MM.1S (cell line): ENCODE data around the gene MRC1.

Experiments
- DNase-seq: peaks from one replicate; pipeline ENCODE4 v3.0.0-alpha.2; 2015
- H2AFZ ChIP-seq: fragments of 300-600 bp; sonication (generic); 2 replicates; pipeline ENCODE4 v1.6.0; 2016; ENCODE audit warnings: antibody characterized with exemption, low read length
- H3F3A ChIP-seq: fragments of 300-600 bp; sonication (generic); 2 replicates; pipeline ENCODE4 v1.6.1; 2016; ENCODE audit warnings: mild to moderate bottlenecking, antibody characterized with exemption, low read length, moderate library complexity, mixed read lengths; ENCODE audit not compliant: insufficient read depth
- H3K27ac ChIP-seq: fragments of 300-600 bp; sonication (generic); 2 replicates; pipeline ENCODE4 v1.5.1; 2016; ENCODE audit warnings: mild to moderate bottlenecking, low read length
- H3K27me3 ChIP-seq: fragments of 300-600 bp; sonication (generic); replicated peaks from 2 replicates; pipeline ENCODE4 v1.6.0; 2016; ENCODE audit warnings: low read length; ENCODE audit not compliant: insufficient read depth
- H3K36me3 ChIP-seq: fragments of 300-600 bp; sonication (generic); replicated peaks from 2 replicates; pipeline ENCODE4 v1.6.1; 2016; ENCODE audit warnings: mild to moderate bottlenecking, low read length, mixed read lengths; ENCODE audit not compliant: insufficient read depth
- H3K4me1 ChIP-seq: fragments of 300-600 bp; sonication (generic); 2 replicates; pipeline ENCODE4 v1.6.1; 2016; ENCODE audit warnings: low read length, mixed read lengths
- H3K4me2 ChIP-seq: fragments of 300-600 bp; sonication (generic); 2 replicates; pipeline ENCODE4 v1.6.0; 2016; ENCODE audit warnings: low read depth, low read length
- H3K4me3 ChIP-seq: fragments of 300-600 bp; sonication (generic); 2 replicates; pipeline ENCODE4 v1.5.1; 2016; ENCODE audit warnings: low read length, mixed read lengths
- H3K79me2 ChIP-seq: fragments of 300-600 bp; sonication (generic); 2 replicates; pipeline ENCODE4 v1.6.1; 2016; ENCODE audit warnings: mixed run types, low read length, mixed read lengths
- H3K9ac ChIP-seq: fragments of 300-600 bp; sonication (generic); 2 replicates; pipeline ENCODE4 v1.6.1; 2016; ENCODE audit warnings: low read length, mixed read lengths
- H3K9me2 ChIP-seq: fragments of 300-600 bp; sonication (generic); replicated peaks from 2 replicates; pipeline ENCODE4 v1.6.1; 2016; ENCODE audit warnings: mild to moderate bottlenecking, low read length, mixed read lengths; ENCODE audit not compliant: insufficient read depth
- H3K9me3 ChIP-seq: fragments of 300-600 bp; sonication (generic); replicated peaks from 2 replicates; pipeline ENCODE4 v1.6.1; 2016; ENCODE audit warnings: mild to moderate bottlenecking, low read length, mixed read lengths; ENCODE audit not compliant: insufficient read depth
- H4K20me1 ChIP-seq: fragments of 300-600 bp; sonication (generic); 2 replicates; pipeline ENCODE4 v1.6.1; 2016; ENCODE audit warnings: mild to moderate bottlenecking, low read length, moderate library complexity, mixed read lengths; ENCODE audit not compliant: insufficient read depth
- EZH2 ChIP-seq: fragments of 300-600 bp; sonication (generic); optimal IDR thresholded peaks from 2 replicates; pipeline ENCODE3; 2017; ENCODE audit warnings: low read depth, mild to moderate bottlenecking, antibody characterized with exemption, low read length, mixed read lengths
- EZH2phosphoT487 ChIP-seq: fragments of 300-600 bp; sonication (generic); IDR thresholded peaks from 2 replicates; pipeline ENCODE4 v1.6.1; 2018; ENCODE audit warnings: antibody characterized with exemption, low read length
- TF ChIP-seq, protein P1 (sequence below): fragments of 300-600 bp; sonication (generic); IDR thresholded peaks from 2 replicates; pipeline ENCODE4 v1.5.1; 2016; ENCODE audit warnings: antibody characterized with exemption, low read length, mixed read lengths

MRC1 gene

DNA sequence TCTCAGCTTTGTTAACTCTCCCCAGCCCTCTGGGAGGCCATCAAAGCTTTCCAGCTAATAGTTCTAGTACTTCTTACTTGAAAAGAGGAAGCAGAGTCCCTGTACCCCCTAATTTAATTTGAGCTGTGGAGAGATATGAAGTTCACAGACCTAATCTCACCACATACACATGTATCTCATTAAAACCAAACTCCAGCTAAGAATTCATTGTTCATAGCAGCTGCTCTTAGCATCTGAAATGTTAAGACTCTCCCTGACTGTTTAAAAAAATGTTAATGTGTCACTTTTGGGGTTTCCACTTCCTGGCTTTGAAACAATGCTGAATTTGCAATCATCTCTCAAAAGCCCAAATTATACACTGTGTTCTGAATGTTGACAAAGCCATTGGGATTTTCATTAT lies 16.2 kb upstream of the MRC1 start:
- H3K36me3 ChIP-seq: no peaks in the 10 kb centered on the region
- H3K79me2 ChIP-seq: no peaks in the 10 kb centered on the region
- H3K4me2 ChIP-seq: peak overlapping the region; percentile 2; the same call in 1 of the 2 replicates
- H3K27me3 ChIP-seq: no peaks in the 10 kb centered on the region
- no peaks in the 10 kb centered on the region for H3F3A ChIP-seq
- DNase-seq: peak; percentile 69
- no peak for TF ChIP-seq EZH2
- no peak for TF ChIP-seq EZH2phosphoT487
- TF ChIP-seq, protein P1, sequence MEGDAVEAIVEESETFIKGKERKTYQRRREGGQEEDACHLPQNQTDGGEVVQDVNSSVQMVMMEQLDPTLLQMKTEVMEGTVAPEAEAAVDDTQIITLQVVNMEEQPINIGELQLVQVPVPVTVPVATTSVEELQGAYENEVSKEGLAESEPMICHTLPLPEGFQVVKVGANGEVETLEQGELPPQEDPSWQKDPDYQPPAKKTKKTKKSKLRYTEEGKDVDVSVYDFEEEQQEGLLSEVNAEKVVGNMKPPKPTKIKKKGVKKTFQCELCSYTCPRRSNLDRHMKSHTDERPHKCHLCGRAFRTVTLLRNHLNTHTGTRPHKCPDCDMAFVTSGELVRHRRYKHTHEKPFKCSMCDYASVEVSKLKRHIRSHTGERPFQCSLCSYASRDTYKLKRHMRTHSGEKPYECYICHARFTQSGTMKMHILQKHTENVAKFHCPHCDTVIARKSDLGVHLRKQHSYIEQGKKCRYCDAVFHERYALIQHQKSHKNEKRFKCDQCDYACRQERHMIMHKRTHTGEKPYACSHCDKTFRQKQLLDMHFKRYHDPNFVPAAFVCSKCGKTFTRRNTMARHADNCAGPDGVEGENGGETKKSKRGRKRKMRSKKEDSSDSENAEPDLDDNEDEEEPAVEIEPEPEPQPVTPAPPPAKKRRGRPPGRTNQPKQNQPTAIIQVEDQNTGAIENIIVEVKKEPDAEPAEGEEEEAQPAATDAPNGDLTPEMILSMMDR: no peak
- H3K9ac ChIP-seq: no peak overlapping the region
- no peaks in the 10 kb centered on the region for H4K20me1 ChIP-seq
- no peaks in the 10 kb centered on the region for H3K9me2 ChIP-seq
- H3K27ac ChIP-seq: peak overlapping the region; percentile 6; the same call in 1 of the 2 replicates
- H3K4me1 ChIP-seq: peaks cover 10% of the 10 kb centered on the region
- H3K4me3 ChIP-seq: no peak overlapping the region
- no peaks in the 10 kb centered on the region for H3K9me3 ChIP-seq
- no peak overlapping the region for H2AFZ ChIP-seq

DNA sequence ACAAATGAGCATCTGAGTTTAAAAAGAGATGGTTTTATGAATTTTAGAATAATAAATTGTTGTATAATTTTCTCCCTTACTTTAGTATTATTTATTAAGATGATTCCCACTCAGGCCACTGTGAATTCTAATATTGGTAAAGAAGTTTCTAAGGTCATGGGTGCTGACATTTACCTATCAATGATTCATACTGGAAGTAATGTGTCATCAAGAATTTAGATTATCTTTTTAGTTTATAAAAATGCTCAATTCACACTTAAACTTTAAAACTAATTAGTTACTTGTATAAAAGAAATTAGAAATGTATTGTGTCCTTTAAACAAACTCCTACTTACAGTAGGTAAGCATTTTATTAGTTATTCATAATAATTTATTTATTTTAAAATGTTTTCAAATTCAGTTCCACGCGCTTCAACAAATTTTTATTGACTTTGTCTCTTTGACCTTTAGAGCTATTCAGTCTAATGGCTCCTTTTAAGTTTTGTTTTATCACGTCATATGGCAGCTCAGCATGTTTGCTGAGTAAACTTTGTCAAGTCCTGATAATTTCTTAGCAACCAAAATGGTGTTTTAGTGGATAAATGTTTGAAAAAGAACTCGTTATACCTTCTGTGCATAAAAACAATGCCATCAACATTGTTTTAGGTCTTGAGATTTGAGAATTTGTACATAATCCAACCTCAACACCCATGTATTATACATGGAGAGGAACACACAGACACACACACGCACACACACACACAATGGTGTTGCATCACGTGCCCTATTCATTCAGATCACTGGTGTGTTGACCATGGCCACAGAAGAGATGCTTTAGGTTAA lies 15.1 kb upstream of the MRC1 start:
- no peak overlapping the region for H2AFZ ChIP-seq
- DNase-seq: no peak
- TF ChIP-seq EZH2phosphoT487 (no peak), EZH2 (no peak)
- TF ChIP-seq, protein P1: no peak

DNA sequence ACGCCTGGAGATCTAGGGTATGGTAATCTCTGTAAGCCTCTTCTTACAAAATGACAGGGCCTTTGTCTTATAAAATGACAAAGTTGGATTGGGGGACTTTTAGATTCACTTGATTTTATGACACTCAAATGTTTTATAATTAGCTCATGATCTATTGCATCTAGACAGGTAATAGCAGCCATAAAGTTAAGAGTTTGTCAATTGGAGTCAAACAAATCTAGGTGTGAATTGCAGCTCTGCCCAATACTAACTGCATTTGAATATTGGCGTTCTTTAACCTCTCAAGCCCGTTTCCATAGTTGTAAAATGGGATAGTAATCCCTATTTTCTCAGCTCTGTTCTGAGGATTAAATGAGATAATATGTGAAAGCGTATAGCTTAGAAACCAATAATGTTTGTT lies 14.1 kb upstream of the MRC1 start:
- Histone ChIP-seq H3K9ac (no peak overlapping the region), H3K9me2 (no peaks in the 10 kb centered on the region), H3K79me2 (no peaks in the 10 kb centered on the region), H3K9me3 (no peaks in the 10 kb centered on the region), H3K4me2 (no peak overlapping the region), H3K4me3 (no peak overlapping the region), H2AFZ (no peak overlapping the region), H3F3A (no peaks in the 10 kb centered on the region), H4K20me1 (no peaks in the 10 kb centered on the region), H3K27ac (no peak overlapping the region), H3K36me3 (no peaks in the 10 kb centered on the region), H3K4me1 (peaks cover 10% of the 10 kb centered on the region), H3K27me3 (no peaks in the 10 kb centered on the region)
- DNase-seq: no peak
- TF ChIP-seq, protein P1: no peak
- TF ChIP-seq EZH2phosphoT487: no peak
- no peak for TF ChIP-seq EZH2

More for the DNA sequence above, 15.1 kb upstream of the MRC1 start:
- no peak overlapping the region for H3K4me3 ChIP-seq
- H3K9me3 ChIP-seq: no peaks in the 10 kb centered on the region
- no peaks in the 10 kb centered on the region for H4K20me1 ChIP-seq
- H3K9ac ChIP-seq: no peak overlapping the region
- H3F3A ChIP-seq: no peaks in the 10 kb centered on the region
- H3K27ac ChIP-seq: no peak overlapping the region
- H3K36me3 ChIP-seq: no peaks in the 10 kb centered on the region
- no peaks in the 10 kb centered on the region for H3K9me2 ChIP-seq
- H3K79me2 ChIP-seq: no peaks in the 10 kb centered on the region
- no peaks in the 10 kb centered on the region for H3K27me3 ChIP-seq
- H3K4me2 ChIP-seq: no peak overlapping the region
- H3K4me1 ChIP-seq: peaks cover 10% of the 10 kb centered on the region
